Stomach (tissue), 9 donors: ENCODE data around the gene DEGS1. TPM values are rescaled to one million over a fixed set of nuclear protein-coding genes. Genes with fewer than 3 reads are reported as not detected.

ENCODE experiments used
- DNase-seq, 2 donors: peaks; one replicate each; pipeline versions ENCODE4 v3.0.0 to v3.0.0-alpha.2; 2013 to 2019
- H3K27ac ChIP-seq, 5 donors: fragments of 200-600 bp in 4 of 5; sonication (generic) in 4 of 5; one replicate each; pipeline ENCODE4 v1.5.1; 2013 to 2019; ENCODE audit warnings: mild to moderate bottlenecking in 1 of 5, moderate library complexity in 1 of 5
- H3K27me3 ChIP-seq, 3 donors: fragments of 200-600 bp; sonication (generic); one replicate each; pipeline ENCODE4 v1.5.1; 2017 to 2019; ENCODE audit warnings: mixed run types in 1 of 3
- H3K36me3 ChIP-seq, 4 donors: fragments of 200-600 bp; sonication (generic); 1 replicate in 3 of 4; 2 replicates in 1 of 4; pipeline ENCODE4 v1.5.1; 2016 to 2019
- H3K4me1 ChIP-seq, 4 donors: fragments of 200-600 bp; sonication (generic); one replicate each; pipeline ENCODE4 v1.5.1; 2016 to 2019
- H3K4me3 ChIP-seq, 4 donors: fragments of 200-600 bp; sonication (generic) in 3 of 4; one replicate each; pipeline ENCODE4 v1.5.1; 2016 to 2019; ENCODE audit warnings: mild to moderate bottlenecking in 1 of 4
- H3K9me3 ChIP-seq, 4 donors: fragments of 200-600 bp; sonication (generic); one replicate each; pipeline ENCODE4 v1.5.1; 2016 to 2019
- CTCF ChIP-seq, 7 experiments: fragments of 450-650 bp in 4 of 7; fragments of 200-600 bp in 3 of 7; sonication (generic) in 3 of 7; IDR thresholded peaks; one replicate each; pipeline ENCODE4 v1.5.1; 2016 to 2019; ENCODE audit warnings: antibody characterized with exemption in 7 of 7, control low read depth in 2 of 7, mild to moderate bottlenecking in 1 of 7
- EP300 ChIP-seq: sonication (generic); formaldehyde crosslinking; IDR thresholded peaks from one replicate; pipeline ENCODE4 v1.6.1; 2017; ENCODE audit warnings: antibody characterized with exemption
- POLR2A ChIP-seq, 4 donors: fragments of 450-650 bp; IDR thresholded peaks; one replicate each; pipeline ENCODE4 v1.6.1; 2016; ENCODE audit warnings: antibody characterized with exemption in 4 of 4, control low read depth in 2 of 4, mild to moderate bottlenecking in 1 of 4, moderate library complexity in 1 of 4
- POLR2AphosphoS5 ChIP-seq, 3 donors: sonication (generic); formaldehyde crosslinking; IDR thresholded peaks; one replicate each; pipeline ENCODE4 v1.6.1; 2016; ENCODE audit warnings: antibody characterized with exemption in 3 of 3
- WGBS, 5 donors: extraction: QIAGEN DNeasy Blood & Tissue Kit in 3 of 5; methylation state at CpG; one replicate each; pipeline versions ENCODE4 v1.1.5 to v1.1.7; 2013 to 2018; 5-methylcytosine and 5-hydroxymethylcytosine counted together
- intact Hi-C: fragments of 100-400 bp; cut with DNase I; formaldehyde crosslinking; loops from one replicate; pipeline ENCODE4 v1.15.1; 2023; ENCODE audit warnings: low total_unique reads
- polyA plus RNA-seq, 3 donors: library from polyadenylated mRNA; stranded (reverse); fragments of 200-250 nt; gene quantifications; one replicate each; pipeline ENCODE4 v1.2.3, GENCODE V29; 2013
- total RNA-seq, 5 donors: library from RNA; depleted of rRNA; stranded (reverse); fragments of >200 nt; gene quantifications; one replicate each; pipeline versions ENCODE4 v1.1.0 to v1.2.3, GENCODE V29; 2014 to 2016
- donor health status: healthy with polysubstance abuse.
- donor health status: Bipolar disorder and iron deficiency.
- donor health status: healthy.

Gene DEGS1
- total and polyA plus RNA-seq, 8 donors, result 6.4 to 109 (median 41.0) TPM

DNA sequence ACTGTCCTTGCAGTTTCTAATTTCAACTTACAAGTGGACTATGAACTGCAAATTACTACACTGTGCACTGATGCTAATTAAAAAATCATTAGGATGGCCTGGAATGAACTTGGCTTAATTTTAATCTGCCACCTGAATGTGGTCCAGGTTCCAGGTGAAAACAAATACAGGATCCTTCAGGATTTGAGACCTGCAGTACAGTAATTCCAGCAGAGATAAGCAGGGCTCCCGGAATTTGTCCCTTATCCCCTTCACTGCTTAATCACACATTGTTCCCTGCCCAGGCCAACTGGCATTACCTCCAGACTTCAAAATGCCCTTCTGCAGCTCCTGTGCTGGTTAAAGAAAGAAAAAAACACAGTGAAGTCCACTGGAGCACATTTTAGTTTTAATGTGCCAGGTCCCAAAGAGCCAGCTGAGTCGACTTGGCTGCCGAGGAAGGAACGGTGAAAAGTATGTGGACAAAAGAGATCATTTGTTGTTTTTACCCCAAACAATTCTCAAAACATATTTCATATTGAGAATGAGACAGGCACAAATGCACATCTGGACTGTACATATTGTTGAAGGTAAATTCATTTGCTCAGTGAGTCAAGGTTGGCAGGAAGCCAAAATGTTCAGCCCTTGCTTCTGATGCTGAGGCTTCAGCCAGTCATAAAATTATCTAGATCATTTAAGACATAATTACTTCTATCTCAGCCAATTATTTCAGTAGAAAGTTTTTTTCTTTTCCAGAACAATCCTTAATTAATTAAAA, 28.3 kb downstream of the DEGS1 start:
- intact Hi-C loops, result no loop called here
- TF ChIP-seq POLR2A (IDR thresholded peaks at IDR 0.05) (no peak), POLR2AphosphoS5 (IDR thresholded peaks at IDR 0.05) (no peak), CTCF (IDR thresholded peaks at IDR 0.05) (no peak)
- H3K27ac ChIP-seq, result peak overlapping the region; percentile 55 to 81 (median 60)
- H3K36me3 ChIP-seq, result no peaks in the 10 kb centered on the region
- H3K27me3 ChIP-seq, result no peaks in the 10 kb centered on the region
- 21 to 35% (median 29%) methylated on average over 4 of the region's 4 CpGs for WGBS, 5 donors
- DNase-seq, result peak; percentile 63 to 90
- peaks cover 15 to 56% (median 42%) of the 10 kb centered on the region in 4 donors for H3K4me1 ChIP-seq
- no peak overlapping the region for H3K4me3 ChIP-seq
- no peaks in the 10 kb centered on the region for H3K9me3 ChIP-seq

DNA sequence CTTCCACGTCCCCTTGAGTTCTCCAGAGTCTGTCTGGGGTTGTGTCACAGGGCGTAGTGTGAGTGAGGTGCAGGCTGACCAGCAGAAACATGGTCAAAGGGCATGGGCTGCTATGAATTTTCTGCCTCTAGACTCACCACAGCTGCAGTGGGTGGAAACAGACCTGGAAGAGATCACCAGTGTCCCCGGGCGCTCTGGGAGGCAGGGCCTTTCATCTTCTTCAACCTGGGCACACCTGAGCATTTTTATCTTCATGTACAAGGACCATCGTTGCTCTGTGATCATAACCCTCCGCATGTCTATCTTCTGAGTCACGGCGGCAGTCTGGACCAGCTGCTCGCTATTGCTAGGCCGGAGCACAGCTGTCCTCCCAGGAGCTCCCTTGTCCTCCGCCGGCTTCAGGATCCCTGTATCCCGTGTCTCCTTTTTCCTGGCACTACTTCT, 29.6 kb downstream of the DEGS1 start:
- no peaks in the 10 kb centered on the region for H3K36me3 ChIP-seq
- H3K4me3 ChIP-seq, result no peak overlapping the region
- no peak for TF ChIP-seq POLR2A (IDR thresholded peaks at IDR 0.05)
- TF ChIP-seq POLR2AphosphoS5 (IDR thresholded peaks at IDR 0.05), result no peak
- TF ChIP-seq EP300, result no peak
- TF ChIP-seq CTCF (IDR thresholded peaks at IDR 0.05), result no peak
- no peaks in the 10 kb centered on the region for H3K9me3 ChIP-seq
- intact Hi-C loops, result no loop called here
- peak overlapping the region; percentile 55 to 81 (median 58) for H3K27ac ChIP-seq
- H3K27me3 ChIP-seq, result no peaks in the 10 kb centered on the region
- no peak for DNase-seq
- H3K4me1 ChIP-seq, result peaks cover 15 to 53% (median 39%) of the 10 kb centered on the region in 4 donors
- WGBS, 5 donors, result 67 to 82% (median 70%) methylated on average over 13 of the region's 13 CpGs

GRCh38 chr1:224213438-224214119, 30.5 kb downstream of the DEGS1 start:
- peak; percentile 48 to 64 for DNase-seq
- TF ChIP-seq POLR2AphosphoS5 (IDR thresholded peaks at IDR 0.05) (peak in 2 of 3 donors; percentile 49 to 80), EP300 (no peak), CTCF (IDR thresholded peaks at IDR 0.05) (no peak), POLR2A (IDR thresholded peaks at IDR 0.05) (no peak)
- H3K4me3 ChIP-seq, result no peak overlapping the region
- no peaks in the 10 kb centered on the region for H3K36me3 ChIP-seq
- peak overlapping the region; percentile 55 to 81 (median 58) for H3K27ac ChIP-seq
- intact Hi-C loops, result no loop called here
- H3K27me3 ChIP-seq, result no peaks in the 10 kb centered on the region
- WGBS, 5 donors, result 26 to 50% (median 40%) methylated on average over 4 of the region's 4 CpGs
- H3K4me1 ChIP-seq, result peaks cover 15 to 55% (median 39%) of the 10 kb centered on the region in 4 donors
- no peaks in the 10 kb centered on the region for H3K9me3 ChIP-seq

DNA sequence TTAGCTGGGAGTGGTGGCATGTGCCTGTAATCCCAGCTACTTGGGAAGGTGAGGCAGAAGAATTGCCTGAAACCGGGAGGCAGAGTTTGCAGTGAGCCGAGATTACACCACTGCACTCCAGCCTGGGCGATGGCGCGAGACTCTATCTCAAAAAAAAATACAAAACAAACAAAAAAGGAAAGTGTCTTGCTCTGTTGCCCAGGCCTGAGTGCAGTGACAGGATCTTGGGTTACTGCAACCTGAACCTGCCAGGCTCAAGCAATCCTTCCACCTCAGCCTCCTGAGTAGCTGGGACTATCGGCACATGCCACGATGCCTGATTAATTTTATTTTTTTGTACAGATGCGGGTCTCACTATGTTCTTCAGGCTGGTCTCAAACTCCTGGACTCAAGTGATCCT, 33.3 kb downstream of the DEGS1 start:
- DNase-seq, result no peak
- H3K9me3 ChIP-seq, result no peaks in the 10 kb centered on the region
- no peak overlapping the region for H3K27ac ChIP-seq
- no peak overlapping the region for H3K4me3 ChIP-seq
- no peaks in the 10 kb centered on the region for H3K36me3 ChIP-seq
- peaks cover 10 to 50% (median 35%) of the 10 kb centered on the region in 4 donors for H3K4me1 ChIP-seq
- H3K27me3 ChIP-seq, result no peaks in the 10 kb centered on the region
- intact Hi-C loops, result no loop called here
- TF ChIP-seq CTCF (IDR thresholded peaks at IDR 0.05), result no peak
- no peak for TF ChIP-seq EP300
- TF ChIP-seq POLR2A (IDR thresholded peaks at IDR 0.05), result no peak
- no peak for TF ChIP-seq POLR2AphosphoS5 (IDR thresholded peaks at IDR 0.05)
- WGBS, 5 donors, result 84 to 95% (median 91%) methylated on average over 8 of the region's 8 CpGs
